Astrocyte (in vitro differentiated cells and primary cell): ENCODE data around the gene MUC6. TPM values are rescaled to one million over a fixed set of nuclear protein-coding genes. Genes with fewer than 3 reads are reported as not detected.

Experiments used
- DNase-seq: peaks from one replicate; pipeline ENCODE4 v3.0.0-alpha.2; 2010; ENCODE audit warnings: low read depth
- FAIRE-seq: peaks from 2 replicates; lab custom pipeline; 2011; peaks lifted over from hg19 to GRCh38; lab: Jason Lieb, UNC
- H2AFZ ChIP-seq: 2 replicates; pipeline ENCODE4 v1.6.0; 2012; ENCODE audit warnings: low read depth, low read length, inconsistent platforms
- H3K27ac ChIP-seq: 2 replicates; pipeline ENCODE4 v1.5.1; 2011; ENCODE audit warnings: low read depth, low read length, inconsistent platforms
- H3K27me3 ChIP-seq: 2 replicates; pipeline ENCODE4 v1.6.0; 2011; ENCODE audit warnings: low read length, inconsistent platforms; ENCODE audit not compliant: insufficient read depth
- H3K36me3 ChIP-seq: 2 replicates; pipeline ENCODE4 v1.5.1; 2011; ENCODE audit warnings: low read length, inconsistent platforms; ENCODE audit not compliant: insufficient read depth
- H3K4me1 ChIP-seq: 2 replicates; pipeline ENCODE4 v1.5.1; 2011; ENCODE audit warnings: low read length, inconsistent platforms; ENCODE audit not compliant: insufficient read depth
- H3K4me2 ChIP-seq: 2 replicates; pipeline ENCODE4 v1.6.0; 2012; ENCODE audit warnings: low read length, inconsistent platforms
- H3K4me3 ChIP-seq: 2 replicates; pipeline ENCODE4 v1.5.1; 2011; ENCODE audit warnings: low read depth, mild to moderate bottlenecking, low read length, inconsistent platforms; ENCODE audit not compliant: insufficient read depth
- H3K79me2 ChIP-seq: 2 replicates; pipeline ENCODE4 v1.6.0; 2012; ENCODE audit warnings: mild to moderate bottlenecking, low read length, inconsistent platforms; ENCODE audit not compliant: insufficient read depth
- H3K9ac ChIP-seq: 2 replicates; pipeline ENCODE4 v1.6.0; 2012; ENCODE audit warnings: mild to moderate bottlenecking, low read length, inconsistent platforms
- H3K9me3 ChIP-seq: 2 replicates; pipeline ENCODE4 v1.5.1; 2012; ENCODE audit warnings: low read depth, mild to moderate bottlenecking, low read length, inconsistent platforms; ENCODE audit not compliant: insufficient read depth
- H4K20me1 ChIP-seq: 2 replicates; pipeline ENCODE4 v1.6.0; 2012; ENCODE audit warnings: low read length, inconsistent platforms; ENCODE audit not compliant: insufficient read depth
- H3K27ac Mint-ChIP-seq: one replicate; pipeline ENCODE4 v1.8.0; 2021; ENCODE audit warnings: mild to moderate bottlenecking, mixed read lengths; ENCODE audit not compliant: unreplicated experiment
- H3K27me3 Mint-ChIP-seq: one replicate; pipeline ENCODE4 v1.8.0; 2021; ENCODE audit warnings: low read depth, mixed read lengths; ENCODE audit not compliant: unreplicated experiment
- H3K36me3 Mint-ChIP-seq: one replicate; pipeline ENCODE4 v1.8.0; 2021; ENCODE audit warnings: low read depth, mixed read lengths; ENCODE audit not compliant: unreplicated experiment
- H3K4me1 Mint-ChIP-seq: one replicate; pipeline ENCODE4 v1.8.0; 2021; ENCODE audit warnings: low read depth, mixed read lengths; ENCODE audit not compliant: unreplicated experiment
- H3K4me3 Mint-ChIP-seq: one replicate; pipeline ENCODE4 v1.8.0; 2021; ENCODE audit warnings: mild to moderate bottlenecking, moderate library complexity, mixed read lengths; ENCODE audit not compliant: unreplicated experiment
- H3K9me3 Mint-ChIP-seq: one replicate; pipeline ENCODE4 v1.8.0; 2021; ENCODE audit warnings: mild to moderate bottlenecking, mixed read lengths; ENCODE audit not compliant: unreplicated experiment
- CTCF ChIP-seq: IDR thresholded peaks from 2 replicates; pipeline ENCODE4 v1.5.1; 2011; ENCODE audit warnings: low read depth, mild to moderate bottlenecking, inconsistent platforms, low read length, moderate library complexity; ENCODE audit not compliant: insufficient read depth
- EZH2 ChIP-seq: IDR thresholded peaks from 2 replicates; pipeline ENCODE4 v1.6.1; 2012; ENCODE audit warnings: mild to moderate bottlenecking, low read length, inconsistent platforms; ENCODE audit not compliant: insufficient read depth
- total RNA-seq: library from RNA; stranded (reverse); gene quantifications from 2 replicates; pipeline ENCODE4 v1.2.1, GENCODE V29; 2021

MUC6 gene
- total RNA-seq, 1 donor from 2014 or later: not detected

- Histone ChIP-seq H4K20me1 (peaks cover 86% of the 10 kb centered on the region), H3K9me3 (no peaks in the 10 kb centered on the region), H3K79me2 (peaks cover 6% of the 10 kb centered on the region), H3K4me1 (peaks cover 7% of the 10 kb centered on the region), H3K4me2 (no peak overlapping the region), H3K36me3 (no peaks in the 10 kb centered on the region), H3K4me3 (no peak overlapping the region), H3K27me3 (no peaks in the 10 kb centered on the region), H3K27ac (no peak overlapping the region), H2AFZ (no peak overlapping the region), H3K9ac (no peak overlapping the region)
- peaks cover 3% of the 10 kb centered on the region for H3K4me1 Mint-ChIP-seq
- H3K27ac Mint-ChIP-seq: peak overlapping the region; percentile 53
- no peaks in the 10 kb centered on the region for H3K27me3 Mint-ChIP-seq
- no peak for DNase-seq
- no peak for TF ChIP-seq CTCF
- TF ChIP-seq EZH2: no peak
- FAIRE-seq: no peak
- no peak overlapping the region for H3K4me3 Mint-ChIP-seq
- peaks cover 12% of the 10 kb centered on the region for H3K36me3 Mint-ChIP-seq
- H3K9me3 Mint-ChIP-seq: peaks cover 2% of the 10 kb centered on the region
Measured at GRCh38 chr11:977830-978720, 58.4 kb downstream of the MUC6 start.

- H3K4me3 ChIP-seq: no peak overlapping the region
- no peak overlapping the region for H3K27ac Mint-ChIP-seq
- H3K4me2 ChIP-seq: peak overlapping the region; percentile 15
- H3K79me2 ChIP-seq: peaks cover 6% of the 10 kb centered on the region
- FAIRE-seq: no peak
- H3K36me3 Mint-ChIP-seq: peaks cover 15% of the 10 kb centered on the region
- DNase-seq: peak; percentile 53
- no peak overlapping the region for H3K9ac ChIP-seq
- no peak overlapping the region for H3K27ac ChIP-seq
- H3K4me1 Mint-ChIP-seq: peaks cover 3% of the 10 kb centered on the region
- H3K36me3 ChIP-seq: peaks cover 4% of the 10 kb centered on the region
- no peak overlapping the region for H2AFZ ChIP-seq
- TF ChIP-seq EZH2 (no peak), CTCF (no peak)
- no peaks in the 10 kb centered on the region for H3K27me3 Mint-ChIP-seq
- H3K9me3 ChIP-seq: no peaks in the 10 kb centered on the region
- H3K9me3 Mint-ChIP-seq: peaks cover 2% of the 10 kb centered on the region
- no peaks in the 10 kb centered on the region for H3K27me3 ChIP-seq
- H3K4me1 ChIP-seq: peaks cover 7% of the 10 kb centered on the region
- H3K4me3 Mint-ChIP-seq: no peak overlapping the region
- H4K20me1 ChIP-seq: peaks cover 91% of the 10 kb centered on the region
Measured at GRCh38 chr11:976431-977160, 59.9 kb downstream of the MUC6 start.
